Measurements from ENCODE around the gene PFKL. TPM values are rescaled to one million over a fixed set of nuclear protein-coding genes. Genes with fewer than 3 reads are reported as not detected.

PFKL gene
- 117 TPM for polyA plus RNA-seq (ENCODE audit: insufficient read length)
- long read RNA-seq, donor 1, transcript PFKL-201 (22 exons, 2,912 nt): major isoform, 49 of 73 reads
- long read RNA-seq, donor 1, partial matches to known transcripts: 14 of 73 reads
- long read RNA-seq, donor 1, other reads (novel, unspliced or antisense): 6 of 73 reads
- long read RNA-seq, donor 2, transcript PFKL-201 (22 exons, 2,912 nt): major isoform, 27 of 86 reads
- long read RNA-seq, donor 2, partial matches to known transcripts: 57 of 86 reads
- long read RNA-seq, donor 2, other reads (novel, unspliced or antisense): 0 of 86 reads
- long read RNA-seq, donor 3, transcript PFKL-201 (22 exons, 2,912 nt): major isoform, 27 of 100 reads
- long read RNA-seq, donor 3, partial matches to known transcripts: 70 of 100 reads
- long read RNA-seq, donor 3, other reads (novel, unspliced or antisense): 0 of 100 reads
- long read RNA-seq, donor 4, partial matches to known transcripts: 19 of 21 reads
- long read RNA-seq, donor 4, other reads (novel, unspliced or antisense): 0 of 21 reads
- long read RNA-seq, donor 5, transcript PFKL-201 (22 exons, 2,912 nt): major isoform, 49 of 120 reads
- long read RNA-seq, donor 5, partial matches to known transcripts: 69 of 120 reads
- long read RNA-seq, donor 5, other reads (novel, unspliced or antisense): 0 of 120 reads
- long read RNA-seq, donor 6, transcript PFKL-201 (22 exons, 2,912 nt): major isoform, 35 of 57 reads
- long read RNA-seq, donor 6, partial matches to known transcripts: 18 of 57 reads
- long read RNA-seq, donor 6, other reads (novel, unspliced or antisense): 0 of 57 reads
- long read RNA-seq, donor 7, transcript PFKL-201 (22 exons, 2,912 nt): major isoform, 55 of 130 reads
- long read RNA-seq, donor 7, partial matches to known transcripts: 75 of 130 reads
- long read RNA-seq, donor 7, other reads (novel, unspliced or antisense): 0 of 130 reads
- long read RNA-seq, donor 8, transcript PFKL-201 (22 exons, 2,912 nt): major isoform, 15 of 37 reads
- long read RNA-seq, donor 8, partial matches to known transcripts: 22 of 37 reads
- long read RNA-seq, donor 8, other reads (novel, unspliced or antisense): 0 of 37 reads

DNA sequence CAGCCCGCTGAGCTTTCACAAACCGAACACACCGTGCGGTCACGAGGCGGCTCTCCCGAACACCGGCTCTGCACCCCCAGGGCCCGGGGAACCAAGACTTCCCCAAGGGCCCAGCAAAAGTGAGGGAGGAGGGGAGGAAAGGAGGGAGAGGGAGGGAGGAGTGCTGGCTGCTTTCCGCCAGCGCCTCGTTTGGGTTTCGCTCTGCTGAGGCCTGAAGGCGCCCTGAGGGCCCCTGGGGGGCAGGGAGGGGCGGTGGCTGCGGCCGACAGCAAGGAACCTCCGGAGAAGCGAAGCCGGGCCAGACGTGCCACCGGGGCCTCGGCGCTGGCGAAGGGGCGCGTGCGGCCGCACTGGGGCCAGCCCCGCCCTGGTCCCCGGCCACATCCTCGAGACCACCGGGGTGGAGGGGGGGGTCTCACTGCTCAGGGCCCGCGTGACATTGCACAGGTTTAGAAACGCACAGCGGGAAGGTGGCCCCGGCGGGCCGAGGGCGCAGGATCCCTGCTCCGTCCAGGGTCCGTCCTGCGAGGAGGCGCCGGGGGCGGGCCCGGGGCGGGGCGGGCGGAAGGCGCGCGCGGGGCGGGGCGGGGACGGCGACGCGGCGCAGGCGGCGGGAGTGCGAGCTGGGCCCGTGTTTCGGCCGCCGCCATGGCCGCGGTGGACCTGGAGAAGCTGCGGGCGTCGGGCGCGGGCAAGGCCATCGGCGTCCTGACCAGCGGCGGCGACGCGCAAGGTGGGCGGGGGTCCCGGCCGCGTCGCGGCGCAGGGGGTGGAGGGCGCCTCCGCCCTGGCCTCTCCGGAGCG, at the start of gene PFKL:
TSS of gene PFKL (plus strand) at position 596 of the 804 bp plus-strand sequence. CDS start at position 649, 53 bp downstream.
- DNase-seq: no peak

GRCh38 chr21:44253832-44254710, 45.8 kb upstream of the PFKL start:
- DNase-seq: no peak

GRCh38 chr21:44255511-44255981, 44.3 kb upstream of the PFKL start:
- DNase-seq: no peak

DNA sequence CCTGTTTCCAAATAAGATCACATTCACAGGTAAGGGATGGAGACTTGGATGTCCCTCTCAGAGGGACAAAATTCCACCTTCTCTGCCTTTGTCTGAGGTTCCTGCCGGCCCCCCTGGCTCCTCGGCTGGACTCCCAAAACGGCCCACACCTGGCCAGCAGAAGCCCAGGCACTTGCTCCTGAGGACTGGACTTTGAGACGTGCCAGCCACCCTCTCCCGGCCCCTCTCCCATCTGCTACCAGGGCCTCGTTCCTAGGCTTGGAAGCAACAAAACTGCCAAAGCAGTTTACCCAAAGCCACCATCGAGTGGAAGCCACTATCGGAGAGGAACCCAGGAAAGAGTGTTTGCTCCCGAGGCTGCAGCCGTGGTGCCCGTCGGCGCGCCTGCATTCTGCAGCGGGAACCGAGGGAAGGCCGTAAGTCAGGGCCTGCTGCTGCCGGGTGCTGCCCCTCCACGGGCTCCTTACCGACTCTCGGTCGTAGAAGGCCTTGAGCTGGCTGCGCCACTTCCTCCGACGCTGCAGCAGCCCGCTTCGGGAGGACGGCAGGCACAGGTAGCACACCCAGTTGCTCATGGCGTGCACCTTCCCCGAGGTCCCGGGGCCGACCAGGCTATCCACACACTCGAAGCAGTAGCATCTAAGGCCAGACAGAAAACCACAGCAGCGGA, 41.7 kb upstream of the PFKL start:
- no peak for DNase-seq

- no peak for DNase-seq
Measured at GRCh38 chr21:44259082-44259705, 40.7 kb upstream of the PFKL start.

DNA sequence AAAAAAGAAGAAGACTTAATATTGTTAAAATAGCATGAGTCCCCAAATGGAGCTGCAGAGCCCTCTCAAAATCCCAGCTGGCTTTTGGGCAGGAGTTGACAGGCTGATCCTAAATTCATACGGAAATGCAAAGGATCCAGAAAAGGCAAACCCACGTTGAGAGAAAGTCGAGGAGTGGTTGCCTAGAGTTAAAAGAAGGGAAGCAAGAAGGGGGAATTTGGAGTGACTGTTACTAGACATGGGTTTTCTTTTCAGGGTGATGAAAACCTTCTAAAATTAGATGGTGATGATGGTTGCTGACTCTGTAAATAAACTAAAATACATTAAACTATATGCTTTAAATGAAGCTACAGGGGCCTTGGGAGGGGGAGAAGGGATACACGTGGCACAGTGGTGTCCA, 39.8 kb upstream of the PFKL start:
- DNase-seq: no peak

DNA sequence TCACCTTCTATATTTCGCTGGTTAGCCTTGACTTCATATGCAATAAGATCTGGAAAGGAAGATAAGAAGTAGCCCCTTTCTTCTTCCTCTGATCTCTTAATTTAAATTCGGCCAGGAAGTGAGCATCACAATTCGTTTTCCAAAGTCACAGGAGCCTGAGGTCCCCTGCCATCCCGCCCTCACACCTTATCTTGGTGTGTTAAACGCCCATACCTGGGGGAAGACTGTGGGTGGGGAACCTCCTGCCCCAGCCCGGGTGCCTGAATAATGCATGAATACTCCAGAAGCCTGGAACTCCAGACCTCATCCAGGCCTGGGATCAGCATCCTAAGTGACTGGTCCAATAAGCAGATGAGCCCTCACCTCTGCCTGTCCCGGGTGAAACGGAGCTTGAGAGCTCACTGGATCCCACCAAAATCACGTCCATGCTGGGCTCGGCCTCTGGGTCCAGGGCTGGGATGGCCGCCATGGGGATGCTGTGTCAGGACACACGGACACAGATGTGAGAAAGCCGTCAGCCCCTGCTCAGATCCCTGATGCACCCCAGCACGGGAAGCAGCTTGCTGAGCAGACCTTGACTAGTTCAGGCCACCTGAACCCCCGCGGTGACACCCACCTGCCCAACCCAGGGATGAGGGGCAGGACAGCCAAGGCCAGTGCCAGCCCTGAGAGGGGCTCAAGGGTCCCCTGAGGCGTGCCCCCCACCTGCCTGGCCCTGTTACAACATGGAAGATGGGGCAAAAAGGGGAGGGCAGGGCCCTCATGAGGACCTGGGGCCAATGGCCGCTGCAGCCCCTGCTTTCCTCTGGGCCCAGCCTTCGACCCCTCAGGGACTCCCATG, 38.8 kb upstream of the PFKL start:
- DNase-seq: no peak

- no peak for DNase-seq
Measured at GRCh38 chr21:44261675-44262295, 38.1 kb upstream of the PFKL start, which contains the start of gene DNMT3L. Gene DNMT3L (minus strand): TSS chr21:44261897. CDS start chr21:44261259, 638 bp downstream.

DNA sequence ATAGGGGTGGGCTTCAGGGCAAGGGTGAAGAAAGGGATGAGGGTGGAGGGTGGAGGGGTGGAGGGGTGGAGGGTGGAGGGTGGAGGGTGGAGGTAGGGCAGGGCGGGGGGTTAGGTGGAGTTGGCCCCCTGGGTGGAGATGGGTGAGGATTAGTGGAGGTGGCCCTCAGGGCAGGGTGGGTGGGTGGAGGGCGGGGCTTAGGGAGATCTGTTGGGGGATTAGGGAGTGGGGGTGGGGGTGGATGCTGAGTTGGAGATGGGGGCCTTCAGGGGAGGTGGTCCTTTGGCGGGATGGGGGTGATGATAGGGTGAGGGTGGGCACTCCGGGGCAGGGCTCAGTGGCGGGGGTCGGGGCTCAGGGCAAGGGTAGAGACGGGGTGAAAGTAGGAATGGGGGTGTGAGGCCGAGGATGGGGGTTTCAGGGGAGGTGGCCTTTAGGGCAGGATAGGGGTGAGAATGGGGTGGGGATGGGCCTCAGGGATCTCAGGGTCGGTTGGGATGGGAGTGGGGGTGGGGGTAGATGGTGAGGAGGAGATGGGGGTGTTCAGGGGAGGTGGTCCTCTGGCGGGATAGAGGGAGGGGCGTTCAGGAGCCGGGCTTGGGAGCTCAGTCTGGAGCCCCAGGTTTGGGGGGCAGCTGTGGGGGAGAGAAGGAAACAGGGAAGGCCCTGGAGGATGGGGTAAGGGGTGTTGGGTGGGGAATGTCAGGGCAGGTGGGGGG, 37.4 kb upstream of the PFKL start:
- no peak for DNase-seq

- DNase-seq: peak; percentile 41
Measured at GRCh38 chr21:44263221-44263760, 36.6 kb upstream of the PFKL start.

- no peak for DNase-seq
Measured at GRCh38 chr21:44263768-44264167, 36.1 kb upstream of the PFKL start.

DNA sequence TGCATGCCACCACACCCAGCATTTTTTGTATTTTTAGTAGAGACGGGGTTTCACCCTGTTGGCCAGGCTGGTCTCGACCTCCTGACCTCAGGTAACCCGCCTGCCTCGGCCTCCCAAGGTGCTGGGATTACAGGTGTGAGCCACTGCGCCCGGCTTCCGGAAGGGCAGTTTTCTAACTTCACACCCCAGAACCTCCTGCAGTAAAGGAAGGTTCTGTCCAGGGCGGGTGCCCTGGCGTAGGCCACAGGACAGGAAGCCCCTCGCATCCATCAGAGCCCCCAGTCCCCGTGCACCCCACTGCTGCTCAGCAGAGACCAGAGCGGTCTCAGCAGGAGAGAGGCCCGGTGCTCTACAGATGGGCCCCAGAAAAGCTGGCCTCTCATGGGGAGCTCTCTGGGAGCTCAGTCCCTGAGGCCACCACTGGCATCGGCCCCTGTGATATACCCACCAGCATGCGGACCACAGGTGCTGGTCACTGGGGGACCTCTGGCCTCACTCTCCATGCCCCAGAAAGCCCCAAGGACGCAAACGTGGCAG, 34.1 kb upstream of the PFKL start:
- DNase-seq: no peak

- DNase-seq: no peak
Measured at GRCh38 chr21:44267655-44268142, 32.2 kb upstream of the PFKL start.

DNA sequence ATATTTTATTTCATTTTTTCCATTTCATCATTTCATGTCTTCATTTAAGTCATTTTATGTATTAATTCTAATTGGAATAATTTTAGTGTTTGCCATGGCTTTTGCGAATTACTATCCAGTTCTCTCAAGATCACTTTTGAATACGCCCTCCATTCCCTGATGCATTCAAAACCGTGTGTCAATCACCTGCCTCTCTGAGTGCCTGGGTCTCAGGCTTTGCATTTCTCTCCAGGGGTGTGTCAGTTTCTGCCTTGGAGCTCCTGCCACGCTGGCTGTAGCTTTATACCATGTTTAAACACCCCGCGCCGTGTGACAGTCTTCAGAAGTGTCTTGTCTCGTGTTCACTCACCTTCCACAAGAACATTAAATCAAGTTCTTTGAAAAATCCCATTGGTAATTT, 30.8 kb upstream of the PFKL start:
- DNase-seq: no peak

DNA sequence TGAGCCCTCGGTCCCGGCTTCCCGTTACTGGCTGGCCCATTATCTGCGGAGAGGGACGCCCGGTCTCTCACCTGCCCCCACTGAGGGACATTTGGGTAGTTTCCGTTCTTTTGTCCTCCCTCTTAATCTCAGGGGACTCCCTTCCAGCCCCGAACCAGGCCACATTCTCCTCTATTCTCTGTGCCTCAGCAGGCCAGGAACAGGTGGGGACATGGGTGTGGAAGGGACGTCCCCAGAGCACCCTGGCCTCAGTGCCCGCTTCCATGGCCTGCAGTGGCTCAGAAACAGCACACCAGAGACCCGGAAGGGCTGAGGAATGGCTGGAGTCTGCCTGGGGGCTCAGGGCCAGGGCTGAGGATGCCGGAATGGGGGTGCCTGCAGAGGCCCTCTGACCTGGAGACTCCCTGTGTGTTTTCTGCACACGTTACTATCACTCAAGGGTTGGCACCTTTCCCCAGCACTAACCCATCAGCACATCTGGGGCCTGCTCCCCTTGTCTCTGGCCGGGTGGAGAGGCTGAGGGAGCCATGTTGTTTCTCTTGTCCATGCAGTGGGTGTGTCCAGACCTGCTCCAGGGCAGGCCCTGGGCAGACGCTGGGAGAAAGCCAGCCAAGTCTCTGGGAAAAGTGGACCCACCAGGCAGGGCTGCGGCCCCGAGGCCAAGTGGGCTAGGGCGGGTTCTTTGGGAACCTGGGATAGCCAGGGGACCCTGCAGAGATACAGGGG, 28.1 kb upstream of the PFKL start:
- no peak for DNase-seq

Data from left kidney (tissue), 8 donors.